HEK293 (cell line): ENCODE measurements around the gene NCCRP1.

Source experiments
- CTCF ChIA-PET: fragments of 350-600 bp; formaldehyde crosslinking; extraction: SDS; loops from one replicate; lab custom pipeline; 2021; ENCODE audit warnings: antibody characterized with exemption; lab: Yijun Ruan, JAX
- POLR2A ChIA-PET: fragments of 300-600 bp; formaldehyde crosslinking; extraction: SDS; loops from one replicate; lab custom pipeline; 2020; ENCODE audit warnings: antibody characterized with exemption, inconsistent platforms; lab: Yijun Ruan, JAX
- H3K27ac ChIP-seq: fragments of 200-500 bp; sonication (Bioruptor generic); 2 replicates; pipeline ENCODE4 v1.5.1; 2014; ENCODE audit warnings: low read depth, low read length, control low read depth, inconsistent platforms; ENCODE audit errors: extremely low read depth
- H3K36me3 ChIP-seq, 2 experiments: fragments of 200-500 bp in 1 of 2; sonication (Bioruptor generic) in 1 of 2; 1 replicate in 1 of 2; 2 replicates in 1 of 2; pipeline ENCODE4 v1.5.1; 2014 to 2017; ENCODE audit warnings: inconsistent platforms in 2 of 2, low read length in 2 of 2; ENCODE audit not compliant: control insufficient read depth in 2 of 2, insufficient read depth in 1 of 2
- H3K4me1 ChIP-seq: fragments of 200-500 bp; sonication (Bioruptor generic); 2 replicates; pipeline ENCODE4 v1.5.1; 2014; ENCODE audit warnings: mild to moderate bottlenecking, low read length, inconsistent platforms; ENCODE audit not compliant: control insufficient read depth, insufficient read depth
- H3K4me3 ChIP-seq: 2 replicates; pipeline ENCODE4 v1.5.1; 2011; ENCODE audit warnings: low read depth, mild to moderate bottlenecking, control low read depth, low read length, moderate library complexity
- H3K9me3 ChIP-seq: fragments of 200-500 bp; sonication (Bioruptor generic); 2 replicates; pipeline ENCODE4 v1.5.1; 2014; ENCODE audit warnings: low read depth, low read length, inconsistent platforms; ENCODE audit not compliant: control insufficient read depth, insufficient read depth
- ATF2 ChIP-seq: fragments of 450-650 bp; formaldehyde crosslinking; IDR thresholded peaks from 2 replicates; pipeline ENCODE4 v1.5.1; 2016; ENCODE audit warnings: missing biosample characterization, missing genetic modification characterization, low read depth
- KLF1 ChIP-seq: fragments of 450-650 bp; formaldehyde crosslinking; IDR thresholded peaks from 2 replicates; pipeline ENCODE4 v1.5.1; 2016; ENCODE audit warnings: missing biosample characterization, missing genetic modification characterization
- REST ChIP-seq: fragments of 450-650 bp; formaldehyde crosslinking; IDR thresholded peaks from 2 replicates; pipeline ENCODE4 v1.5.1; 2016; ENCODE audit warnings: missing biosample characterization, missing genetic modification characterization
- SP7 ChIP-seq: fragments of 450-650 bp; formaldehyde crosslinking; IDR thresholded peaks from 2 replicates; pipeline ENCODE4 v1.5.1; 2016; ENCODE audit warnings: missing biosample characterization, missing genetic modification characterization
- YY1 ChIP-seq: fragments of 450-650 bp; formaldehyde crosslinking; IDR thresholded peaks from 2 replicates; pipeline ENCODE4 v1.5.1; 2018; ENCODE audit warnings: missing biosample characterization, missing genetic modification characterization
- ZBTB10 ChIP-seq: fragments of 450-650 bp; formaldehyde crosslinking; IDR thresholded peaks from 2 replicates; pipeline ENCODE4 v1.5.1; 2016; ENCODE audit warnings: missing biosample characterization, missing genetic modification characterization
- ZBTB20 ChIP-seq: fragments of 450-650 bp; formaldehyde crosslinking; IDR thresholded peaks from 2 replicates; pipeline ENCODE4 v1.5.1; 2016; ENCODE audit warnings: missing biosample characterization, missing genetic modification characterization
- ZBTB26 ChIP-seq: fragments of 450-650 bp; formaldehyde crosslinking; optimal IDR thresholded peaks from 2 replicates; pipeline ENCODE3; 2016; ENCODE audit warnings: missing biosample characterization, mild to moderate bottlenecking, missing genetic modification characterization
- ZBTB49 ChIP-seq: fragments of 450-650 bp; formaldehyde crosslinking; IDR thresholded peaks from 2 replicates; pipeline ENCODE4 v1.5.1; 2016; ENCODE audit warnings: missing biosample characterization, missing genetic modification characterization, low read depth
- ZNF155 ChIP-seq: fragments of 450-650 bp; formaldehyde crosslinking; IDR thresholded peaks from 2 replicates; pipeline ENCODE4 v1.5.1; 2016; ENCODE audit warnings: missing biosample characterization, missing genetic modification characterization
- ZNF266 ChIP-seq: fragments of 450-650 bp; formaldehyde crosslinking; IDR thresholded peaks from 2 replicates; pipeline ENCODE4 v1.5.1; 2016; ENCODE audit warnings: missing biosample characterization, missing genetic modification characterization, low read depth
- ZNF280D ChIP-seq: fragments of 450-650 bp; formaldehyde crosslinking; IDR thresholded peaks from 2 replicates; pipeline ENCODE4 v1.5.1; 2016; ENCODE audit warnings: missing biosample characterization, missing genetic modification characterization
- ZNF292 ChIP-seq: fragments of 450-650 bp; formaldehyde crosslinking; IDR thresholded peaks from 2 replicates; pipeline ENCODE4 v1.5.1; 2016; ENCODE audit warnings: low read depth, missing biosample characterization, missing genetic modification characterization, borderline replicate concordance
- ZNF302 ChIP-seq: fragments of 450-650 bp; formaldehyde crosslinking; IDR thresholded peaks from 2 replicates; pipeline ENCODE4 v1.5.1; 2016; ENCODE audit warnings: missing biosample characterization, missing genetic modification characterization, low read depth
- ZNF354C ChIP-seq: fragments of 450-650 bp; formaldehyde crosslinking; IDR thresholded peaks from 2 replicates; pipeline ENCODE4 v1.5.1; 2016; ENCODE audit warnings: missing biosample characterization, missing genetic modification characterization, low read depth, borderline replicate concordance
- ZNF416 ChIP-seq: fragments of 450-650 bp; formaldehyde crosslinking; IDR thresholded peaks from 2 replicates; pipeline ENCODE4 v1.5.1; 2016; ENCODE audit warnings: missing biosample characterization, missing genetic modification characterization
- ZNF621 ChIP-seq: fragments of 450-650 bp; formaldehyde crosslinking; IDR thresholded peaks from 2 replicates; pipeline ENCODE4 v1.5.1; 2017; ENCODE audit warnings: missing biosample characterization, missing genetic modification characterization

Gene NCCRP1

GRCh38 chr19:39180749-39181148 is 16.0 kb upstream of the NCCRP1 start:
- no peak for TF ChIP-seq ZNF354C (tag by site-specific recombination)
- Histone ChIP-seq H3K4me1 (no peaks in the 10 kb centered on the region), H3K27ac (no peak overlapping the region), H3K4me3 (no peak overlapping the region), H3K36me3 (peaks cover 32 to 38% of the 10 kb centered on the region in 2 experiments), H3K9me3 (no peaks in the 10 kb centered on the region; the same call in 1 of the 2 replicates)
- POLR2A ChIA-PET = interaction anchor here (0.7 kb wide), 1 partner anchor 1275 kb away, joined by 3 read pairs; the partner anchor contains the start of gene WDR87
- CTCF ChIA-PET = interaction anchor here (0.9 to 2.2 kb wide), 3 partner anchors 27 to 70 kb away, joined by 3 to 7 read pairs (median 5); no protein-coding TSS in a partner anchor

- Histone ChIP-seq H3K27ac (no peak overlapping the region), H3K9me3 (no peaks in the 10 kb centered on the region; the same call in 1 of the 2 replicates), H3K36me3 (peaks cover 30 to 31% of the 10 kb centered on the region in 2 experiments), H3K4me1 (no peaks in the 10 kb centered on the region), H3K4me3 (no peak overlapping the region)
- POLR2A ChIA-PET = no interaction called here
- CTCF ChIA-PET = interaction anchor here (0.5 to 1.6 kb wide), 4 partner anchors 60 to 186 kb away, joined by 3 to 5 read pairs (median 4); no protein-coding TSS in a partner anchor
- no peak for TF ChIP-seq ZBTB49 (tag by site-specific recombination)
- no peak for TF ChIP-seq YY1
- no peak for TF ChIP-seq ZNF292
- TF ChIP-seq ZBTB10 (tag by site-specific recombination) = no peak
- no peak for TF ChIP-seq ZNF302 (tag by site-specific recombination)
- no peak for TF ChIP-seq ZNF416 (tag by site-specific recombination)
- TF ChIP-seq ZNF621 (tag by site-specific recombination) = no peak
- TF ChIP-seq ZNF266 (tag by site-specific recombination) = no peak
- TF ChIP-seq SP7 (tag by site-specific recombination) = no peak
- no peak for TF ChIP-seq ZBTB26
- TF ChIP-seq ZNF155 = no peak
- no peak for TF ChIP-seq KLF1
- peak; percentile 66 for TF ChIP-seq ZBTB20 (tag by site-specific recombination)
- TF ChIP-seq REST (tag by site-specific recombination) = no peak
- no peak for TF ChIP-seq ATF2 (tag by site-specific recombination)
- no peak for TF ChIP-seq ZNF280D
Observed at GRCh38 chr19:39181500-39182173, 15.1 kb upstream of the NCCRP1 start.
